ENCODE data around the gene HES2.
"Not testable (repeated sequence)": the region's sequence is repeated elsewhere in the genome, so short reads cannot be mapped to it uniquely, and the experiment has no call there.

The HES2 gene

GRCh38 chr1:6416295-6416656, 3.4 kb downstream of the HES2 start:
- DNase-seq: no peak

- no peak for DNase-seq
These were observed 4.7 kb downstream of the HES2 start for GRCh38 chr1:6414881-6415626.

DNA sequence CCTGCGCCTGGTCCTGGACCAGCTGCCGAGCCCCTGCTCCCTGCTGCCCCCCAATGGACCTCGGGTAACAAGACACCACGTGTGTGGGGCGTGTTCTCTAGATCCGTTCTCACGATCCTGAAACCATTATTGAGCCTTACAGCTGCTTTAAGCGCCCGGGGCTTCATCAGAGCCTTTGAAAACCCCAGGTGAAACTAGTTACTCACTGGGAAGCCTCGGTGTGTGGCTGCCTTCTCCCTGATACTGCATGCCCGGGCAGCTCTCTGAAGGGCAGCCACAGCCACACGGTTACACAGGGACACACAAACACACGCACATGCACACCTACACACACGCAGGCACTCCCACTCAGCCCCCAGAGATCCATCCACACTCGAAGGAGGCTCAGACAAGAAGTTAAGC, 5.3 kb downstream of the HES2 start:
- no peak for DNase-seq

DNA sequence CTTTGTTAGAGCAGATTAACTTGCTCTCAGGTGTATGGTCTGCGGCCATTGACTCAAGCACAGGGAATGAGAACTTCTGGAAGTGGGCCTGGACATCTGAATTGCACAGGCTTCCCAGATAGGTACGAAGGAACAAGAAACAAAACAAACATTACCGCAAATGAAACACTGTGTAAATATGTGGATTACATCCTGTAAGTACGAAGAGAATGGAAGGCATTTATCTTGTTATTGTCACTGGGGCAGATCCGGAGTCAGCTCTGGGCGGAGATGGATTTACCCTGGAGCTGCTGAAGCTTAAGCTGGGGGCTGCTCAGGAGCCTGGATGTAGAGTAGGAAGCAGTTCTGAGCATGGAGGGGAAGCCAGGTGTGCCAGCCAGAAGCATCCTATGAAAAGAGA, 6.8 kb downstream of the HES2 start:
- no peak for DNase-seq

DNA sequence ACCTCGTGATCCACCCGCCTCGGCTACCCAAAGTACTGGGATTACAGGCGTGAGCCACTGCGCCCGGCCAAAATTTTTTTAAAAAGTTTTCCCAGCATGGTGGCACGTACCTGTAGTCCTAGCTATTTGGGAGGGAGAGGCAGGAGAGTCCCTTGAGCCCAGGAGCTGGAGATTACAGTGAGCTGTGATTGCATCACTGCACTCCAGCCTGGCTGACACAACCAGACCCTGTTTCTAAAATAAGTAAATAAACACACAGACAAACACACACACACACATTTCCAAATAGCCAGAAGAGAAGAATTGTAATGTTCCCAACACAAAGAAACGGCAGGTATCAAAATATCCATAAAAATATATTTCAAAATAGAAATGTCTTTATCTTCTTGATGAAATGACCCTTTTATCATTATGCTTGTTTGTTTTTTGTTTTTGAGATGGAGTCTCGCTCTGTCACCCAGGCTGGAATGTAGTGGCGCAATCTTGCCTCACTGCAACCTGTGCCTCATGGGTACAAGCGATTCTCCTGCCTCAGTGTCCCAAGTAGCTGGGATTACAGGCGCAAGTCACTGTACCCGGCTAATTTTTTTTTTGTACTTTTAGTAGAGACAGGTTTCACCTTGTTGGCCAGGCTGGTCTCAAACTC, 9.3 kb downstream of the HES2 start:
- no peak for DNase-seq

GRCh38 chr1:6409733-6410132, 10.0 kb downstream of the HES2 start:
- no peak for DNase-seq

DNA sequence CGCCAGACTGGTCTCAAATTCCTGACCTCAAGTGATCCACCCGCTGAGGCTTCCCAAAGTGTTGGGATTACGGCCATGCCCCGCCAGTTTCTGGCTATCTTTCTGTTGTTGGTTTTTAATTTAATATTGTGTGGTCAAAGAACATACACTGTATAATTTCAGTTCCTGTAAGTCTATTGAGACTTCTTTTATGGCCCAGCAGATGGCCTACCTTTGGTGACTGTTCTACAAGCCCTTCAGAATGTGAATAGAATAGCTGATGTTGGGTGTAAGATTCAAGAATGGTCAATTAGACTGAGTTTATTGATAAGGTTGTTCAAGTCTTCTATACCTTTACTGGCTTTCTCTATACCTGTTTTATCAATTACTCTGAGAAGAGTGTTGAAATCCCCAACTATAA, 10.7 kb downstream of the HES2 start:
- DNase-seq: no peak

DNA sequence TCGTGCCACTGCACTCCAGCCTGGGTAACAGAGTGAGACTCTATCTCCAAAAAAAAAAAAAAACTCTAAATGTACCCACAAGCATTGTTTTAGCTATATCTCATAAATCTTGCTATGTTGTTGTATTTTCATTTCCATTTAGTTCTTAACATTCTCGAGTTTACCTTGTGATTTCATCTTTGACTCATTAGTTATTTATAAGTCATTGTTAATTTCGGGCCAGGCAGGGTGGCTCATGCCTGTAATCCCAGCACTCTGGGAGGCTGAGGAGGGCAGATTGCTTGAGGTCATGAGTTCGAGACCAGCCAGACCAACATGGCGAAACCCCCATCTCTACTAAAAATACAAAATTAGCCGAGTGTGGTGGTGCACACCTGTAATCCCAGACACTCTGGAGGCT, 11.7 kb downstream of the HES2 start:
- no peak for DNase-seq

DNA sequence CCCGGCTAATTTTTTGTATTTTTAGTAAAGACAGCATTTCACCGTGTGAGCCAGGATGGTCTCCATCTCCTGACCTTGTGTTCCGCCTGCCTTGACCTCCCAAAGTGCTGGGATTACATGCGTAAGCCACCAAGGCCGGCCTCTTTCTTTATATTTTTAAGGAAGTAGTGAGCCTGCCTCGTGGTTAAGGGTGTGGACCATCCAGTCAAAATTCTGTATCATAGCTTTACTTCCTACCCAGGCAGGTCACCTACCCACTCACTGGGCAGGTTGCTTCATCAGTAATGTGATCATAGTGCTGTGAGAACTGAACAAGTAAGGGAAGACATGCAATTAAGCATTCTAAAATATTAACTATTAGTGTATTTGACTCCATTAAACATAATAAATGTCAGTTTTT, 18.0 kb downstream of the HES2 start:
- no peak for DNase-seq

DNA sequence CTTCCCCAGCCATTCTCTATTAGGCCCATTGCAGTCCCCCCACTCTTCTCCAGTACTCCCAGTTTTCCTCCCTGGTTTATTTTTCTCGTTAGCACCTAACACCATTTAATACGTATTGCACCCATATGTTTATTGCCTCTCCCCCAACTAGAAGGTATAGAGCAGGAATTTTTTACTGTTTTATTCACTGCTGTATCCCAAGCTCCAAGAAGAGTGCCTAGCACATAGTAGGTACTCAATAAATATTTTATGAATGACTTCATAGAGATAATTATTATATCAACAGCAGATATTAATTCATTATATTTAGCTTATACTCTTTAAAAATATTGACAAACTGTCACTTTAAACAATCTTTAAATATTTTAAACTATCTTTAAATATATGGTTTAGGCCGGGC, 20.4 kb downstream of the HES2 start:
- DNase-seq: no peak

DNA sequence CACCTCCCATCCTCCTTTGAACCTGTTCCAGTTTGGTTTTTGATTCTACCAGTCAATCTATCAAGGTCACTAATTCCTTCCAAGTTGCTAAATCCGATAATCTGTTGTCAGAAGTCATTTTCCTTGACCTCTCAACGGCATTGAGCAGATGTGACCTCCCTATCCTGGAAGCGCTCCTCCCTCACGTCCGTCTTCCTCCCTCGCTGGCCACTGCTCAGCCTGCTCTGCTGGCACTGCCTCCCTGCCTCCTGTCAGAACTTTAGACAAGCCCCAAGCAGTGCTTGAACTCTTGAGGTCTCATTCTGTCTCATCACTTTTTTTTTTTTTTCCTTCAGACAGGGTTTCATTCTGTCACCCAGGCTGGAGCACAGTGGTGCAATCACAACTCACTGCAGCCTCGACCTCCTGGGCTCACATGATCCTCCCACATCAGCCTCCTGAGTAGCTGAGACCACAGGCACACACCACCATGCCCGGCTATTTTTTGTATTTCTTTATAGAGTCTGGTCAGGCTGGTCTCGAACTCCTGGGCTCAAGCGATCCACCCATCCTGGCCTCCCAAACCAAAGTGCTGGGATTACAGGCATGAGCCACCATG, 21.8 kb downstream of the HES2 start:
- no peak for DNase-seq

- DNase-seq: no peak
These were observed 22.7 kb downstream of the HES2 start for GRCh38 chr1:6396998-6397397.

DNA sequence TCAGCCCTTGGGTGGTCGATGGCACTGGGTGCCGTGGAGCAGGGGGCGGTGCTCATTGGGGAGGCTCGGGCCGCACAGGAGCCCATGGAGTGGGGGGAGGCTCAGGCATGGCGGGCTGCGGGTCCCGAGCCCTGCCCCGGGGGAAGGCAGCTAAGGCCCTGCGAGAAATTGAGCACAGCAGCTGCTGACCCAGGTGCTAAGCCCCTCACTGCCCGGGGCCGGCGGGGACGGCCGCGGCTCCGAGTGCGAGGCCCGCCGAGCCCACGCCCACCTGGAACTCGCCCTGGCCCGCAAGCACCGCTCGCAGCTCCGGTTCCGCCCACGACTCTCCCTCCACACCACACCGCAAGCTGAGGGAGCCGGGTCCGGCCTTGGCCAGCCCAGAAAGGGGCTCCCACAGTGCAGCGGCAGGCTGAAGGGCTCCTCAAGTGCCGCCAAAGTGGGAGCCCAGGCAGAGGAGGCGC, 23.9 kb downstream of the HES2 start:
- DNase-seq: not testable (repeated sequence)

GRCh38 chr1:6395130-6395529, 24.6 kb downstream of the HES2 start:
- not testable (repeated sequence) for DNase-seq

GRCh38 chr1:6393400-6394187, 26.1 kb downstream of the HES2 start, which contains the start of gene ACOT7:
Gene ACOT7 (minus strand): TSS chr1:6393767. CDS start chr1:6393399, 368 bp downstream.
- peak; percentile 81 for DNase-seq

DNA sequence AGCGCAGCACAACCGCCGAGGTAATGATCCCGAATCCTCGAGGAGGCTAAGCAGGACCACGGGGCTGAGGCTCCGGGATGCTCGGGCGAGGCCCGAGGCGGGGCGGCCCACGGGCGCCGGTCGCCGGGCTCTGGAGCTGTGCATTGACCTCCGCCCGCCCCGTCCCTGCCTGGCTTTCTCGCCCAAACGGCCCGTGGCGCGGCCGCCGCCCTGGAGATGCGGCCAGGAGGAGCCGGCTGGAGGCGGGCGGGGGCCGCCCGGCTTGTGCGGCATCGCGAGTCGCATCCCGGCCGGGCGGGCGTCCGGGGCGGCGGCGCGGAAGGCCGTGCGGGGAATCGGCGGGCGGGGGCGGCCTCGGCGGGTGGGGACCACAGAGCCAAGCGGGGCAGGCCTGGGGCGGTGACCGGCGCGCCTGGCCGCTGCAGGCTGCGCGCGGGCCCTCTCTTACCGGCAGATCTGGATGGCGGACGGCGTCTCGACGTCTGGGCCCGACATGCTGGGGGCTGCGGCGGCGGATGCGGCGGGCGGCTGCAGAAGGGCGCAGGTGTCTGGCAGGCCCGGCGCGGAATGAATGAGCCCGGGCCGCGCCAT, 26.8 kb downstream of the HES2 start:
- no peak for DNase-seq

DNA sequence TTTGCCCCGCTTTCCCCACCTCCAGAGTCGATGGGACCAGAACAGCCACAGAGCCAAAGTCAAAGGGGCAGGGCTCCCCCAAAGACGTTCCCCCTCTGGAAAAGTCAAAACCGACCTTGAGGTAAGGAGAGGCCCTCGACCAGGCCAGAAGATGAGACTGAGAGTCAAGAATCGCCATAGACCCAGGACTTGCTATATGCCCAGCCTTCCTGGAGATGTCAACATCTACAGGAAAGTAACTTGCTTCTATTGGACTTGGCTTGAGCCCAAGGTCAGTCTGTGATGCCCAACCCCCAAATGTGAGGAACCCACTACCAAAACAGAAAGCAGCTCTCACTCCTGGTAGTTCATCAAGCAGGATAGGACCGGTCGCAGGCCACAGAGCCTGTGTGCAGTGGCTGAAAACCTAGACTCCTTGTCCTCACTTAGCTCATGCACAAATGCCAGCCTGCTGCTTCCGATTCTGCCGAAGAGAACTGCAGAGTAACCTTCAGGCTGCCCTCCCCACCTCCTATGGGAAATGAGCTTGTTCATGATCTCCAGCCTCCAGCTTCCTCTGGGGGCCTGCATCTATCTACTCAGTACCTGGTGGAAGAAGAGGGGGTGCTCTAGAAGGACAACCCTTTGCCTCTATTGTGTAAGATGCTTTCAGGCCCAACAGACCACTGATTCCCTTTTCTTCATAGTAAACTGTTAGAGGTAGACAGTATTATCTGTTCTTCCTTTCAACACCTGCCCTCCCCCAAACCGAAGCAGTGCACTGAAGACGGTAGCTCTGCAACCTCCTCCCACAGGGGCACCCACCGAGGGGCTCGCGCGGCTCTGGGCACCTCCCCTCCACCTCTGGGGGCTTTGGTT, 27.5 kb downstream of the HES2 start:
- peak; percentile 20 for DNase-seq

- DNase-seq: no peak
These were observed 29.7 kb downstream of the HES2 start for GRCh38 chr1:6389971-6390370.

DNA sequence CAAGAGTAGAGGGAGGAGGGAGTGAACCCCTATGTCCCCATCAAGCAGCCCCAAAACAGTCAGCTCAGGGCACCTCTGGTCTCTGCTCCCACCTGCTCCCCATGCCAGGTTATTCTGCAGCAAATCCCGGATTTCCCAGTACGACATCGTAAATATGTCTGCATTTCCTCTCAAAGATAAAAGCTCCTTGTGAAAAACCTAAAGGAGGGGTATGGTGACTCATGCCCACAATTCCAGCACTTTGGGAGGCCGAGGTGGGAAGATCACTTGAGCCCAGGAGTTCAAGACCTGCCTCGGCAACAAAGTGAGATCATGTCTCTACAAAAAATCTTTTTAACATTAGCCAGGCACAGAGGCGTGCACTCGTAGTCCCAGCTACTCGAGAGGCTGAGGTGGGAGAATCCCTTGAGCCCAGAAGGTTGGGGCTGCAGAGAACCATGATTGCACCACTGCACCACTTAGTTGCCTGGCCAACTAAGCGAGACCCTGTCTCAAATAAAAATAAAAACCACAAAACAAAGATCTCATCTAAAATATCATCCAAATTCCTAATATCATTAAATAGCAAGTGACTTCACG, 33.3 kb downstream of the HES2 start:
- no peak for DNase-seq

DNA sequence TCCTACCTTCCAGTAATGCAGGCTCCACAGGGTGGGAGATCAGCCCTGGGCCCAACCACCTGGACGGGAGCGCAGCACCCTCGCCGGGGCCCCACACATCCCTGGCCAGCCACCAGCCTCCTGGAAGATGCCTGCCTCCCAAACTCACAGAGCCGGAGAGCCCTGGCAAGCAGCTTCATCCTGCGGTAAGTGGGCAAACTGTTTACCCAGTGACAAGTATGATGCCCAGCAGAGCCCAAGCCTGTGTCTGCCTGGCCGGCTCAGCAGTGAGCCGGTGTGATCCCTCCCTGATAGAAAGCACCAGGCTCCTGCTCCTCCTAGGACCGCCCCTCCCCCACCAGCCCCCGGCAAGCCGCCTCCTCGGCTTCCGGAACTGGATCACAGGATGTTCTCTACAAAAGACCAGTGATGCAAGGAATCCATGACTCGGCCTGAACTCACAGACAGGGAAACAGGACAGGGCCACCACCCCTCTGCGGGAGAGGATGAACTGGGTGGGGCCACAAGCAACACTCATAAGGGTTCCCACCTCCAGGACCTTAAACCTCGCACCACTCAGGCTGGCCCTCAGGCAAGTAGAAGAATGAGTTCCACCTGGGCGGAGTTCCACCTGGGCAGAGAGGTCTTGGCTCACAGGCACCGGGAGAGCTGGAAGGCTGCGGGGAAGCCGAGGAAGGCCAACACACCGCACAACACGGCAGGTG, 34.1 kb downstream of the HES2 start:
- no peak for DNase-seq

GRCh38 chr1:6384962-6385361, 34.8 kb downstream of the HES2 start:
- no peak for DNase-seq
